NCI-H1092 (cell line): ENCODE measurements around the gene PLAAT3.
"Not testable (repeated sequence)": the region's sequence is repeated elsewhere in the genome, so short reads cannot be mapped to it uniquely, and the experiment has no call there.

ENCODE experiments used
- DNase-seq: peaks from one replicate; lab custom pipeline; 2025; lab: John Stamatoyannopoulos, UW

Gene PLAAT3

DNA sequence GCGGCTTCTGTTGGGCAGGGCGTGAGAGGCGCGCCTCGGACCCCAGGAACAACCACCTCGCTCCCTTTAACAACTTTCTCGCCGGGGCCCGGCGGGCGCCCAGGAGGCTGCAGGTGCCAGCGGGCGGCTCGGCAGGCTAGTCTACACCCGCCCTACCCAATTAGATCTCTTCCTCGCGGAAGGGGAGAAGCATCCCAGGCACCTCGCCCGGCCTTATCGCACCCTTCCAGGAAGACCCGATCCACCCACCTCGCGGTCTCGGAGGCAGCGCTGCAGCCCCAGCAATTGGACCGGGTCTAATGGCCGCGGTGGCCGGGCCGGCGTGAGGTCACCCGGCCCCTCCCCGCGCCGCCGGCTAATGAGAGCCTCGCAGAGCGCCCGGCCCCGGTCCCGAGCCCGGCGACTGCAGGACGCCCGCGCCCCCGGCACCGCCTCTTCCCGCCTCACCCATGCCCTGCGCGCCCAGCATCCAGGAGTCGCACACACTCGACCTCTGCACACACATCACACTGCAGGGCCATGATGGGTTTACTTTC lies at the start of gene PLAAT3:
Gene PLAAT3, minus strand, starts transcription at position 298 of the 536 bp plus-strand sequence. CDS start 419 bp downstream, outside the sequence.
- peak; percentile 40 for DNase-seq

DNA sequence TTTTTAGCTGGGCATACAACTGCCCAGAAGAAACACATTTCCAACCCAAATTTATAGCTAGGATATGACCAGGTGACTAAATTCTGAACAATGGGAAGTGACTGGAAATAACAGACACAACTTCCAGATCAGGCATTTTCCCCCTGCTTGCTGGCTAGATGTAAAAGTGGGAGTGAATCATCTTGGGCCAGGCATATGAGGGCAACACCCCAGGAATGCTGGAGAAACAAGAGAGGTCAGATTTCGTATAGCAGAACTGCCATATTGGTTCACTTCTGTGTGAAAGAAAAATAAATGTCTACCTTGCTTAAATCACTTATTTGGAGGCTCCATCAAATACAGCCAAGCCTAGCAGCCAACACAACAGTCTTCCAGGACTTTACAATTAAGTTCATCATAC lies 49.6 kb upstream of the PLAAT3 start:
- no peak for DNase-seq

DNA sequence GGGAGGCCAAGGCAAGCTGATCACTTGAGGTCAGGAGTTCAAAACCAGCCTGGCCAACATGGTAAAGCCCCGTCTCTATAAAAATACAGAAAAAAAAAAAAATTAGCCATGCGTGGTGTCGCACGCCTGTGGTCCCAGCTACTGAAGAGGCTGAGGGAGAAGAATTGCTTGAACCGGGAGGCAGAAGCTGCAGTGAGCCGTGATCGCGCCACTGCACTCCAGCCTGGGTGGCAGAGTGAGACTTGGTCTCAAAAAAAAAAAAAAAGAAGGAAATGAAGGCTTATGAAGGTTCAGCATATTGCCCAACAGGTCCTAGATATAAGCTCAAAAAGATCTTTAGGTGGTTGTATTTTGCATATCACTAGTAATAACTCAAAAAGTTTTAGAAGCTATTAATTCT lies 46.7 kb upstream of the PLAAT3 start:
- no peak for DNase-seq

DNA sequence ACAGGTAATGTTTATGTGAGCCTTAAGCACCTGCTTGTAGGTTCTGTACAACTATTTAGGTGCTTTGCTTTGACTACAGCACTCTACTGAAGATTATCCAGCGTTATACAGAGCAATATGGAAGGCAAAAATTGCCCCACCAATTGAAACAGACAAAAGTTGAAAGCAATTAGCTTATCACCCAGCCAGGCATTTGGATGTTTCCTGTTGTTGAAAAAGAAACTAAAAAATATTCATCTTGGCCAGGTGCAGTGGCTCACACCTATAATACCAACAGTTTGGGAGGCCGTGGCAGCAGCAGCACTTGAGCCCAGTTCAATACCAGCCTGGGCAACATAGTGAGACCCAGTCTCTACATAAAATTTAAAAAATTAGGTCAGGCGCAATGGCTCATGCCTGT lies 38.4 kb upstream of the PLAAT3 start:
- no peak for DNase-seq

DNA sequence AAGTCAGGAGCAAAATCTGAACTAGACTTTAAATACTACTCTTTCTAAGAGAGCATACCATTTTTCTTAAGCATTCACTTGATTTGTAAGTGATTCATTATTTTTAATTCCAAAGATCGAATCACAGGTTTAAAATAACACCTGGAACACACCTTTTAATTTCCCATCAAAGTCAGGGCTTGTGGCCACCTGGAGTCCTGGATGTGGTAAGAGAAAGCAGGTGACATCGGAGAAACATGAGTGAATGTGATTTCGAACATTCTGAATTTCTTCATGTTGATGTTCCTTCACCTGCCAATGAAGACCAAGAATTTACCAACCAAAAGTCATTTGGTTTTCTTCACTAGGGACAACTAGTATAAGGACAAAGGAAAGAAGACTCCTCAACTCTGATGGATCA lies 29.0 kb upstream of the PLAAT3 start:
- no peak for DNase-seq

DNA sequence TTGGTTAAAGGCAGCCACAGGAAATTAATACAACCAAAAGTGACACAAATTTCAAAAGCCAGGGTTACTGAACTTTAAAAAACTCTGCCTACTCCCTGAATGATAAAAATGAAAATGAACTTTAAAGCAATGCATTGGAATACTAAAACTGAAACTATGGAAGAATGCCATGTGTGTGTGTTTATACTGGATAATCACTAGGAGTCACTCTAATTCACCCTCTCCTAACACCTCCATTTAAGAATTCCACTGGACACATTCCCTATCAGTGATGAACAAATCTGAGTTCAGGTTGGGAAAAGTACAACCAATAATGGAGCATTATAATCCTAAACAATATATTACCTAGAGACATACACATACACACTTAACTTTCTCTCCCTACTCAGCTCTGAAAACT lies 27.5 kb upstream of the PLAAT3 start:
- DNase-seq, result no peak

DNA sequence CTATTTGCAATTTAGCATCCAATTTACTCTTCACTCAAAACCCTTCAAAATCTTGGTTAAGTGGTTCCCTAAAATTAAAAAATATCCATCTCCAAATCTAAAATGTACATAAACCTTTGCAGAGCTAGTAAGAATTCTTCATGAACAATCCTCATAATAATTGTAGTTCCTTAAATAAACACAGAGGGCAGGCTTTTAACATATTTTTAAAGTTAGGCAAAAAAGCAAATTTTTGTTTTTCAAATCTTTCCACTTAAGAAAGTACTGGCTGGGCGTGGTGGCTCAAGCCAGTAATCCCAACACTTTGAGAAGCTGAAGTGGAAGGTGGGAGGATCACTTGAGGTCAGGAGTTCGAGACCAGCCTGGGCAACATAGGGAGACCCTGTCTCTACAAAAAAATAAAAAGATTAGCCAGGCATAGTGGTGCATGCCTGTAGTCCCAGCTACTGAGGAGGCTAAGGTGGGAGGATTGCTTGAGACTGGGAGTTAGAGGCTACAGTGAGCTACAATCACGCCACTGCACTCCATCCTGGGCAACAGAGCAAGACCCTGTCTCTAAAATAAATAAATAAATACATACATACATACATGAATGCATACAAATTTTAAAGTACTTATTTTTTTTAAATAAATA lies 25.1 kb upstream of the PLAAT3 start:
- no peak for DNase-seq

DNA sequence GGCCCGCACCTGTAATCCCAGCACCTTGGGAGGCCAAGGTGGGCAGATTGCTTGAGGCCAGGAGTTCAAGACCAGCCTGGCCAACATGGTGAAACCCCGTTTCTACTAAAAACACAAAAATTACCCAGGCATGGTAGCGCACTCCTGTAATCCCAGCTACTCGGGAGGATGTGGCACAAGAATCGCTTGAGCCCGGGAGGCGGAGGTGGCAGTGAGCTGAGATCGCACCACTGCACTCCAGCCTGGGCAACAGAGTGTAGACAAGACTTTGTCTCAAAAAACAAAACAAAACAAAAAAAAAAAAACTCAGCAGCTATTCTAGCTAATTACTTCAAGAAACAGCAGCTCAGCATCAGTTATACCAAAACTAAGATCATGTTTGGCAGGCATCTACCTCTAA lies 24.2 kb upstream of the PLAAT3 start:
- DNase-seq, result not testable (repeated sequence)

DNA sequence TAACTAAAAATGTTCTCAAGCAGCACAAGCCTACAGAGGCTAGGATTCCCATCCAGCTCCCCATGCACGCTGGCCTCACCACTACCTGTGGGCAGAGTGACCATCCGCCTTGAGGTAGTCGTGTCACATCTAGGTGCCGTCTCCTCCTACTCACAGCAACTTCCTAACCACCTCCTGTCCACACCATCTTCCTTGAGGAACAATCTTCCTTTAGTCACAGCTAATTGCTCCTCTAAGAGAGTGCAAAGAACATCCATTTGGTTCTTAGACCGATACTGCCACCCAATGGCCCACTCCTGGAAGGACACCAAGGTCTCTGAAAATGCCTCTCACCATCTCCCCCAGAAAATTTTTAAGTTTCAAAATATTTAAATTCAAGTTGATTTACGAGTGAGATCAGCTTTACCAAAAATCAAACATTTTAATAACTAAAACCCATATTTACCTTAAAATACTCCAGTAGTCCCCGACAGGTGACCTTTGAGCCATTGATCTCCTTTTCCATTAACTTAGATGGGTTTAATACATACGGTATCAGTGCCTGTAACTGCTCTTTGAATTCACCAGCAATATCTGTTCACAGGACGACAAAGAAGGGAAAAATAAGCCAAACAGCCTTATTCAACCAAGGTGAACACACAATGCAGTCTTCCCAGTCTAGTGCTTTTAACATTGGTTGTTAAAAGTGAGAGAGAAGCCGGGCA lies 21.7 kb upstream of the PLAAT3 start:
- DNase-seq, result no peak

DNA sequence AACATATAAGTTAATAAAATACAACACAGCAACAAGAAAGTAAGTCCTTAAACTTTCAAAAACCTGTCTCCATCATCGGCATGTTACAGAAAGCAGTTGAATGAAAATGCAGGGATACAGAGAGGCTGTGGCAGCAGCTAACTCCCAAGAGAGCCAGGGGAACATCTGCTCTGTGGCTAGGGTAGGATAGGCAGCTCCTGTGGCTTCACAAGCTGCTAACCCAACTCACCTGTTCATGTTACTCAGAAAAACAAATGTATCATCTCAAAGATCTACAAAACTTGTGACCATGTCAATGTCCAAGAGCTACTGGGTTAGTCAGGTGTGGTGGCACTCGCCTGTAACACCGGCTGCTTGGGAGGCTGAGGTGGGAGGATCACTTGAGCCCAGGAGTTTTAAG lies 15.2 kb upstream of the PLAAT3 start:
- no peak for DNase-seq

DNA sequence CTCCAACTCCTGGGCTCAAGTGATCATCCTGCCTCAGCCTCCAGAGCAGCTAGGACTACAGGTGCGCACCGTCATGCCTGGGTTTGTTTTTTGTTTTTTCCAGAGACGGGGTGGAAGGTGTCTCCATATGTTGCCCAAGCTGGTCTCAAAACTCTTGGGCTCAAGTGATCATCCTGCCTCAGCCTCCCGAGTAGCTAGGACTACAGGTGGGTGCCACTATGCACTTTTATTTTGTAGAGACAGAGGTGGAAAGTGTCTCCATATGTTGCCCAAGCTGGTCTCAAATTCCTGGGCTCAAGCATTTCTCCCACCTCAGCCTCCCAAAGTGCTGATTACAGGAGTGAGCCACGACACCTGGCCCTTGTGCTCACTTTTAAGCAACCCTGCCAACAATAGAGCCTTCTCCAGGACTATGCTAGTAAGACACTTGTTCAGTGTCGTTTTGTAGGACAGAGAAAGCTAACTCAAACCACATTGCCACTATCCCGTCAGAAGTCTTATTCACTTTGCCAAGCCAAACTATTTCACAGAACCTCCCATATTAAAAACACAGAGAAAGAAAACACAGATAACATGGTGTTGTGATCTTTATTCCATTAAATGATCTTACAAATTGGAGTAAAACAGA lies 9.4 kb upstream of the PLAAT3 start:
- no peak for DNase-seq

DNA sequence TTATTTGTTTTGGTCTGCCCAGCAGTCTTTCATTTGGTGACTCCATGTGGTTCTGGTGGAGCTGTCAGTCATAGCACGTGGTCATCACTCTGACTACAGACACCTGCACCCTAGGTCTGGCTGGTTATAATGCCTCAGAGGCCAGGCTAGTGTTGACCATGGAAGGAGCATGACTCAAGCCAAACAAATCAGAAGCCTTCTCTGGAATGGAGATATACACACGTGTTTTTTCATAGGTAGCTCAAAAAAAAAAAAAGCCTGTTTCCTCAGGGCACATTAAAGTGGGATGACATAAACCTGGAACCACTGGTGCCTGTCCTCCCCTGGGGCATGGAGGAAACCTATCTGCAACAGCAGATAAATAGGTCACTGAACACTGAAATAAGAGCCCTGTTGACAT lies 8.1 kb upstream of the PLAAT3 start:
- DNase-seq, result no peak

DNA sequence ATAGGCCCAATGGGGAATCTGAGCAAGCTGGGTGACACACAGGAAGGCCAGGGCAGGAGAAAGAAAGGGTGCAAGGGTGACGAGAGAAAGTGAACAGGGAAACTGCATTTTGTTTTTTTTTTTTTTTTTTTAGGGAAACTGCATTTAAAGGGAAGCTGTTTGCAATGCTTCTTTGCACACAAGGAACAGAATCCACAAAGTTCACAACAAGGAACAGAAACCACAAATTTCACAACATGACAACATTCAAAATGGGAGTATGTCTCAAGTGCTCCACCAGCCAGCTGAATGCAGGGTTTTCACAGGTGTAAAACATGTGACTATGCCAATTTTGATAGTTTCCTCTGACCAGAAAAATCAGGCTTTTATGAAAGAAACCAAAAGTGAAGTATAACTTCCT lies 6.8 kb upstream of the PLAAT3 start:
- DNase-seq, result no peak

DNA sequence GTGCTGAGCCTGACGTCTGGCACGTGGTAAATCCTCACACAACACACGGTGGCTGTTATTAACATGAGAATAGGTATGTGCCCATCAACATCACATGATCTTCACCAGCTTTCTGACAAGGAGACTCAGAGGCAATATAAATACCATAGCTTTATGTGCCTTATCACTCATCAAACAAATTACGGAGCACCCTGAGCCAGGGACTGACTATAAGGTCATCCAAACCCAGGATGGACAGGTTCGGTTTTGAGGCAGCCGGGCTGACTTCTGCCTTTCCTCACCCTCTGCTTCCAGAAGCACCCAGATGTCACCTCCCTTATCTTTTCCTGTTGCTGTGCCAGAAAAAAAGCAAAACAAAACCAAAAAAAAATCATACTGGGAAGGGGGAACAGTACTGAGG lies 5.7 kb upstream of the PLAAT3 start:
- DNase-seq, result no peak

DNA sequence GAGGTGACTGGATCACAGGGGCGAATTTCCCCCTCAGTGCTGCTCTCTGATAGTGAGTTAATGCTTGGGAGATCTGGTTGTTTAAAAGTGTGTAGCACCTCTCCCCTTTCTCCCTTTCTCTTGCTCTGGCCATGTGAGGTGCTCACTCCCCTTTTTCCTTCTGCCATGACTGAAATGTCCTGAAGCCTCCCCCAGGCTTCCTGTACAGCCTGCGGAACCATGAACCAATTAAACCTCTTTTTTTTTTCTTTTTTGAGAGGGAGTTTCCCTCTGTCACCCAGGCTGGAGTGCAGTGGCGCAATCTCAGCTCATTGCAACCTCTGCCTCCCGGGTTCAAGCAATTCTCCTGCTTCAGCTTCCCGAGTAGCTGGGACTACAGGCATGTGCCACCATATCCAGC lies 3.5 kb upstream of the PLAAT3 start:
- DNase-seq, result not testable (repeated sequence)

DNA sequence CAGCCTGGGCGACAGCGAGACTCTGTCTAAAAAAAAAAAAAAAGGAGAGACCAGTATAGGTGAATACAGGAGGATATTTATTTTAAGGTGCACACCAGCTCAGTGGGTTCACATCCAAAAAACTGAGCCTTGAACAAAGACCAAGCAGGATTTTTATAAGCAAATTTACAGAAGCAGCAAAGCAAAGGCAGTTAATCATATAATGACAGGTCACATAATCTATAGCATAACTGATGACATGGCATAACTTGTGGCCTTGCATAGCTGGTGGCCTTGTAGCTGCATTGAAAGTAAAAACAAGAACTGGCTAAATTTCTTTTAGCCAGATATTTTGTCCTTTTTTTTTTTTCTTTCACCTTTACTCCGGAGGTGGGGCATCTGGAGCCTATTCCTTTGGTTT lies 2.7 kb upstream of the PLAAT3 start:
- no peak for DNase-seq

DNA sequence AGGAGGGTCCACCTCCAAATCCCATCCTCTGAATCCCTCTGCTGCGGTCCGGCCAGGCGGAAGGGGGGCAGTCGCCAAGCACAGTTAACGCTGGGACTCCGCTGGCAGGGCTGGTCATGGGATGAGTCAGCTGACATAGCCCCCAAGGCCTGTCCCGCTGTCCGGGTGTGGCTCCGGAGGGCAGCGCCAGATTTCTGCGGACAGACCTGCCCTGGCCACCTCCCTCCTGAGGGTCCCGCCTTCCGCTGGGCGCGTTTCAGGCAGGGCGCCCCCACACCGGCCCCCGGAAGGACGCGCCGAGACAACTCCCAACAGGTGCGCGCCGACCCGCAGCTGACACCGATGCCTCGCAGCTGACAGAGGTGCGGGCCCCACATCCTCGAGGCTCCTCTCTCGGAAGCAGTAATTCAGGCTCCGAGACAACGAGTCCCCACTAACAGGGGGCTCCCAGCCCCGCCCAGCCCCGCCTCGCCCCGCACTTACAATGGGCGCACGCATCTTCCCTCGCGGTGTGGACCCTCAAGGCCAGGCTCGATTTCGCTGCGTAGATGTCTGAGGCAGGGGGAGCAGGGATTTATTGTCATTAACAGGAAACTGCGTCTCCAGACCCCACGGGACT lies 607 bp downstream of the PLAAT3 start:
- no peak for DNase-seq

DNA sequence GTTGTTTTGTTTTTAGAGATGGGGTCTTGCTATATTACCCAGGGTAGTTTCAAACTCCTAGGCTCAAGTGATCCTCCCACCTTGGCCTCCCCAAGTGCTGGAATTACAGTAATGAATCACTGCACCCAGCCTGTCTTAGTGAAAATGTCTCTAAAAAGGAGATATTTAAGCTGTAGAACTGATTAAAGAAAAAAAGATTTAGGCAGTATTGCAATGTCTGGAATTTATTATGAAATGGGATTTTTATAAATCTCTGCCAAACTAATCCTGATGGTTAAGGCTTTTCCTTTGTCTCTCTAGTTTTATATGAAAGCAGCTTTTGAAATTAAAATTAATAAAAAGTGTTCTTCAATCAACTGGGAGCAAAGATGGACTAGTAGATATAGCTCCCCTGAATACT lies 2.1 kb downstream of the PLAAT3 start:
- no peak for DNase-seq

DNA sequence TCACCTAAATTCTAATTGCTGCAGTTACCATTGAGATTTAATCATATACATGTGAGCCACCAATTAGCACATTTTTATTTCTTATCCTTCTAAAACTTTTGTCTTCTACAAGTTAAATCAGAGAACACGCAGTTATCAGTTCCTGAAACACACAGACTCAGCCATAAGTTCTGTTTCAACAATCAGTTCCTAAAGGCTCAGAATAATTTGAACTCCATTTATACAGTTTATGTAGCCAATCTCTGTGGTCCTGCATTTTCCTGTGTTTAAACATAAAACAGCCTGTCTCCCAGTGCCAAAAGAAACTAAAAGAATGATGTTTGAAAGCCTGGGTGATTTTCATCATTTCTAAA lies 2.9 kb downstream of the PLAAT3 start:
- DNase-seq, result no peak

DNA sequence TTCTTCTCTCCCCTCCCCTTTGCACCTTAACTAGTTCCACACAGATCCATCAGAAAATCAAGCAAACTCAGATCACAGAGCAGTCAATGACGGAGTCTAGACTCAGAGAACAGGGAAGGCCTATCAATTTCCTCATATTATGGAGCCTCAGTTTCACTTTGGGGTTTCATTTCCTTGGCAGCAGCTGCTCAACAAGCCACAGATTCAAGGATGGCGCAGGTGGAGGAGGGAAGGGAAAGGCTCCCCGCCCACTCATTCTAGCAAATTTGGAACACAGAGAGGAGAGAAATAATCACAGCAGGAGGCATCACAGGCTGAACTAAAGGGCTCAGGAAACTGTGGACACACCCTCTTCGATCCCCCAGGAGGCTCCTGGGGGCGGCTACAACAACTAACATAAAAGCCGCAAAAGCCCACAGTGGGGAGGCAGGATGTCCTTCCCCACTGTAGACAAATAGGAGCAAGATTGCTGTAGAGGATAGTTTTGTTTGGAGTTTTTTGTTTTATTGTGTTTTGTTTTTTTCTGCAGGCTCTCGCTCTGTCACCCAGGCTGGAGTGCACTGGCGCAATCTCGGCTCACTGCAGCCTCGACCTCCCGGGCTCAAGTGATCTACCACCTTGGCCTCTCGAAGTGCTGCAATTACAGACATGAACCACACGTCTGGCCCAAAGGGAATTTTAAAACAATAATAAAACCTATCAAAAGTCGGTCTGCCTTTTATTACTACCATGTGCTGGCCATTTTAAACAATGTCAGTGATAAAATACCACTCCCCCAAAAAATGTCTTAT lies 3.4 kb downstream of the PLAAT3 start:
- no peak for DNase-seq

DNA sequence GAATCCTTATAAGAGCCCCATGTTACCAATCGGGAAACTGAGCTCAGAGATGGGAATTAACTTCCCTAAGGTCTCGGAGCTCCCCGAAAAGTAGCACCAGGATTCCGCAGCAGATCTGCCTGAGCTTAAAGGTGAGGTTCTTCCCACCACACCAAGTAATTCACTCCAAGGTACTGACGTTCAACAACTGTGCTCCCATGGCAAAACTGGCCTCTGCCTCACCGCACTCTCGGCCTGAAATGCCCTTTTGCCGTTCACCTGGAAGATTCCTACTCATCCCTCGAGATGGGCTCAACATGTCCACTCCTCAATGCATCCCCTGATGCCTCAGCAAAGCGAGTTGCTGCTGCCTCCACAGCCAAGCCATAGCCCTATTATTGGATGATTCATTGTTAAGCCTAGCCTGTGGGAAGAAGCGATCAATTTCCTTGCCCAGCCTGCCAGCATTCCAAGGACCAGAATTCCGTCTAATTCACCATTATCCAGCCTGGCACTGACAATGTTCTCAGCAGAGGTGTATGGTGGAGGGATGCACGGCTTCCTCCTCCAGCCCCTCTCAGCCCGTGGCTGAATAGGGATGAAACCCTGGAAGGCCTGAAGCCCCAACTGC lies 4.2 kb downstream of the PLAAT3 start:
- DNase-seq, result no peak

DNA sequence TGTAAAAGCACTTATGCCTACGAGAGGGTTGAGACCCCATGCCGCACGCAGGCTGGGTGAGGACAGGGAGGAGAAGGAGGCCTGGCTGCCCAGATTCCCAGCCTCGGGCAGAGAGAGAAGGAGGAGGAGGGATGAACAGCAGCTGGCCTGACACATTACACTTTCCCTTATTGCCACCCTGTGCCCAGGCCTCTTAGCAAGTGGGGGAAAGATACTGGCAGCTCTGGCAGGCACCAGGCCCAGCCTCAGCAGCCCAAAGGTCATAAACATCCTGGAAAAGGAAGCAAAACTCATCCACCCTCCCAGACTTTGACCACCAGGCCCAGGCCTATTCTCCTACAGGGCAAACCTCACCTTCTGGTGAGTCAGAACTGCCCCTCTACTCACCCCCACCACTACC lies 4.7 kb downstream of the PLAAT3 start:
- peak; percentile 22 for DNase-seq
